ENCODE data around the gene FCGBP.
"Not testable (repeated sequence)": the region's sequence is repeated elsewhere in the genome, so short reads cannot be mapped to it uniquely, and the experiment has no call there.

Gene FCGBP

GRCh38 chr19:39887456-39887951, 46.9 kb downstream of the FCGBP start:
- not testable (repeated sequence) for DNase-seq

- DNase-seq: not testable (repeated sequence)
These were observed 48.4 kb downstream of the FCGBP start for GRCh38 chr19:39885821-39886554.

GRCh38 chr19:39884721-39885120, 49.7 kb downstream of the FCGBP start:
- not testable (repeated sequence) for DNase-seq
